ENCODE measurements around the gene MON2.

MON2 gene

DNA sequence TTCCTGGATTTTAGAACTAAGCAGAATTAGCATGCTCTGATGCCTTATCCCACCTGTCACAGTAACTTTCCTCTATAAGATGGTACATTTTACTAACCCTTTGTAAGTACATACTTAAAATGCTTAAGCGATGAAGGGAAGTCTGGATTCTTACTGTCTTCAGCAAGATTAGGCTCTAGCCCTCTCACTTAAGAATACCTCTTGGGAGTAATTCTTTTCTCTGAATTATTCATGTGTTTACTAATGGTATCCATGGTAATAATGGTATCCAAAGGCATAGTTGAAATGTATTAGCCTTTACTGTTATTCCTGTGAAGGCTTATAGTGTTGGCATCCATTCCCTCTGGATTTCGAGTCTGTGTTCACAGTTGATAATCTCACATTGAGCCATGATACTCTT lies 176.9 kb downstream of the MON2 start:
- DNase-seq (ENCODE audit: insufficient read length, low spot score) (no peak), FAIRE-seq (no peak)

DNA sequence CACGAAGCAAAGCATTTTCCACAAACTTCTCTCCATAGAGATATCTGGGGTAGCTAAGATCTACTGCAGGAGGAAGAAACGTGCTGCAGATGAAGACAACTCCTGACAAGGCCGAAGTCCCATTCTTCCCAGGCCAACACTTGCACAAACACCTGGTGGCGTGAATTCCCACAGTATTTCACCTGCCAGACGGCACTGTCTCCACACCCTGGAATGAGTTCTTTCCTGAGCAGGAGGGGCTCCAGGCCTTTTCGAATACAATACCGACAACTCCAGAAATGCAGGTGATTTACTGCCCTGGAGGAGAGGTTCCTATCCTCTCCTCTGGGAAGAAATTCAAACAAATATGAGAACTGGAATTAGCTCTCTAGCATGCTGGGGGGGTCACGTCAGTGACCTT lies 179.9 kb downstream of the MON2 start:
- no peak for DNase-seq (ENCODE audit: insufficient read length, low spot score)
- FAIRE-seq = no peak

DNA sequence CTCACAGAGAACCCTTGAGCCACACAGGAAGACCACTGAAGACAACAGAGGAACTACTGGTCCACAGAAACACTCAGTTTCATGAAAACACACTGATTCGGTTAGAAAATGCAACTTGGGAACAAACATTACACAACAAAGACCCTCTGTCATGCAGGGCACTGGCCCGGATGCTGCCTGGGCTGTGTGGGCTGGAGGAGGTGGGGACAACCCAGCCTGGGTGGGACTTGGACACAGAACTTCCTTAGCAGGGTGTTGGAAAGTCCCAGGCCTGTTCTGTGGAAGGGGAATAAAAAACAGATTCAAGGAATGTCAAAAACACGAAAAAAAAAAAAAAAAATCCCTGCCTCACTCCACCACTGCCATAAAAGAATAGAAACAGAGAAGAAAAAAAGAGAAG lies 181.0 kb downstream of the MON2 start:
- FAIRE-seq (no peak), DNase-seq (ENCODE audit: insufficient read length, low spot score) (no peak)

DNA sequence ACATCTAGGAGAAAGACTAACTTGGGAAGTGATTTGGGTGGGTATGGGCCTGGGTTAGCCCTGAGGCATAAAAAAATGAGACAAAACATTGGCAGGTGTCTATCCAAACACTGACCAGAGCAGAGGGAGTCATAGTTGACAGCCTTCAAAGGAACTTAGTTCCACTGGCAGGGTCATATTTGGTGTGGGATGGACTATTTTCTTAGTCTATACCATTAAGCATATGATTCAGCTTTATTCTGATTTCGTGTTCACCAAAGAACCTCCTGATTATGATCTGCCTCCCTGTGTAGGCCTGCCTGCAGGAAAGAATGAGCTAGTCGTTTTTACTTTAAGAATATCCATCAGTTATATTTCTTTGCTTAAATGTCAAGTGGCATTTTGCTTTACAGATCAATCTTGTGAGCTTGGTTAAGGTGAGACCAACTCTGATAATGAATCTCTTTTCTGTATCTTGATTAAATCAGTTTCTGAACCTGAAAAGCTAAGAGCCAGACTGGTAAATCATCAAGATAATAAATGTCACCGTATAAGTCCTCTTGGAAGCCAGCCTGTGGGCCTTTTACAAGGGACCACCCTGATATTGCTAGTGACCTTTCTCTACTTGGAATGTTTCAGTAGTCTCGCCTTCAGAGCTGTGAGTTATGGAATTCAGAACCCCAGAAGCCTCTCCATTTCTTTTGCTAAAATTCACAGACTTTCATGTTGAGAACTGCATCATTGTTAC lies 182.9 kb downstream of the MON2 start:
- no peak for FAIRE-seq
- no peak for DNase-seq (ENCODE audit: insufficient read length, low spot score)
